ENCODE measurements around the gene C22orf39.

Gene C22orf39

DNA sequence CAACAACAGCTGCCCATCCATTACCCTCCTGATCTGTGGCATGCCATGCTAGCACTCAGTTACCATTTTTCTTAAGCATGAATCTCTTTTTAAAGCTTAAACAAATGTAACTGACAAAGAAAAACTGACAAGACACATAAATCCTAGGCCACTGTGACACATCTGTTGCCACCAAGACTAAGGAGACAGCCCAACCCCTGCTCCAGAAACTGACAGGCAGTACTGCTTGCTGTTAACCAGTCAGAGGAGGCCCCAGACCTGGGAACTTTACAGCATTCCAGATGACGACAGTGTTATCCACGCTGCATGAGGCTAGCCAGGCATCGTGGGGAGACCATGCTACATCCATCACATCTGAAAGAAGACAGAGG is 49.8 kb downstream of the C22orf39 start:
- DNase-seq, result no peak

DNA sequence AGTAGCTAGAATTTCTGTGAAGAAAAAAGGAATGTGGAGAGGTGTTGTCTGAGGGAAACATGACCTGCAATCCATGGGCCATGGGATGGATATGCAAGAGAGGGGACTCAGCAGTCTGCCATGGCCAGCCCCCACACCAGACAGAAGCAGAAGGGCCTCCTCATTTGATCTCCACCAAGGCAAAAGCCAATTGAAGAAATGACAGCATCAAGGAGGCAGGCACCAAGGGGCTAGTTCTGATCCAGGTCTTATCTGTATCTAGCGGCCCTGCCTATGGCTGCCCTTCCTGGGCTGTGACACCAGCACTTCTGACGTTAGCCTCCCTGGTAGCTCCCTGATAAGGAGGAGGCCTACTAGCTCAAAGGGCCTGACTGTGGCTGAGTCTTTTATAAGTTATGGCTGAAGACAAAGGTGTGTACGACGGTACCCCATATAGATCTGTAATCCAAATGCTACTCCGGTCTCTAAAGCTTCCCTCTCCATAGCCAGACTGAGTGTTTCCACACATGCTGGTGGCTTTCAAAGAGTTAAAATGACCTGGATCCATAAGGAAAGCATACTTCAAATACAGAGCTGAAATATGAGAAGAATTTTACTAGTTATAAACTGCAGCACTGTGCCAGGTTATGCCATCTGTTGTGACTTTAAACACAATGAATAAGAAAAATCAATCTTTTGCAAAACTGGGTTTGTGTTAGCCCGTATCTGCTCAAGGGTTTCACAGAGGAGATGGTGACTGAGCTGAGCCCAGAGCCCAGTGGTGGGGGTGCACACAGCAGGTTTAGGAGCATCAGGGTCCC is 50.4 kb downstream of the C22orf39 start:
- DNase-seq, result no peak

DNA sequence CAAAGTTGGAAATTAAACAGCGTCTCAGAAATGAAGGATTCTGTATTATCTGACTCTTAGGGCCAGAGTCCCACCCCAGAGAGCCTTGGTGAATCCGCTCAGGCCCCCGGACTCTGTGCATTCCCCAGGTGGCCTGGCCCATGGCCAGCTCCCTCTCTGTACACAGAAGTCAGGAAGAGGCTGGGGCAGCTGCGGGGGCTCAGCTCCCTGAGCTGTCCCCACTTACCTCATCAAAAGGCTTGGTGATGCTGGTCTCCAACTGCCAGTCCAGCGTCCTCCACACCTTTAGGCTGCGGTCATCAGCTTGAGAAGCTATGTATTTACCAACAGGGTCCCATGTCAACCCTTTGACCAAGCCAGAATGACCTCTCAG is 51.0 kb downstream of the C22orf39 start:
- no peak for DNase-seq

DNA sequence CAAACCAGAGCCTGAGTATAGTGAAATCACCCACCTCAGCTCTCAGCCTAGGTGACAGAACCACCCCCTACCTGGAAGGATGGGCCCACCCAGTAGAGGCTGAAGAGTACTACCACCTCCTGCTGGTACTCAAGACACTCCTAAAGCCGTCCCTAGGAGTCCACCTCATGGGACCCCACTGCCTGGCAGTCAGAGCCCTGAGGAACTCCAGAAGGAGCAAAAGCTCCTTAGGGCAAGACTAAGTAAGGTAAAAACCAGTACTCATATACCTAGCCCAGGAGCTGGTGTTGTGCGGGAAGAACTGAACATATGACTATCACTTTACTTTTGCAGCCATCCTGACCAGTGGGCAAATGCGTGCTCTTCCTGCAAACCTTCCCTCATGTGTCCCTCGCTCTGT is 52.2 kb downstream of the C22orf39 start:
- DNase-seq, result no peak

DNA sequence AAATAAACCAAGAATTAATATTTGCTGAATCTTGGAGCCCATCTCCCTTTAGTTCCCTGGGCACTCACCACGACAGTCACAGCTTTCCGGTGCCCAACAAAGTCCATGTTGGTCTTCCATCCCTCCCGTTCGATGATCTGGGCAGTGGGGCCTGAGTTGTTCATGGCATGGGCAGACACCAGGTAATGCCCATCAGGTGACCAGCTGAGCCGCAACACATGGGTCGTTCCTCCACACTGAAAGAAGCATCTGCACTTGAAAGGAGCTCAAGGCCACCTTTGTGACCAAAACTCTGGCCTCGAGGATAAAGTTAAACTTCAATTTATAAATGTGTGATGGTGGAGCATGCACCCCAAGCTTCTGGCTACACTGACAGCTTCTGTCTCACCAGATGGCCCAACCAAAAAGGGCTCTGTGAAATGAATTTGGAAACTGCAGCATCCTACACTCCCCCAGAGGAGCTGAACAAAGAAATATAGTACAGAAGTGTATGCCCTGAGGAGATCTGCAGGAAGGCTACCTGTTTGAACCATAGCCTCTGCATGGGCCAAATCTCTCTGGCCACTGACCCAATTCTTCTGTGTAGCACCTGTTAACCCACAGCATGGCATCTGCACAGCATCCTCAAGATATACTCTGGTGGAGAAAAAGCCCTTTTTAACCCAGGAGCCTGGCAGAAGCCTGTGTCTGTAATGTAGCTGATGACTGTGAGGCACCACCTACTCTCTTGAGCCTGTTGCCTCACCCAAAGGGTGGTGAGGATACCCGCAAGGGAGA is 53.0 kb downstream of the C22orf39 start:
- DNase-seq, result no peak

DNA sequence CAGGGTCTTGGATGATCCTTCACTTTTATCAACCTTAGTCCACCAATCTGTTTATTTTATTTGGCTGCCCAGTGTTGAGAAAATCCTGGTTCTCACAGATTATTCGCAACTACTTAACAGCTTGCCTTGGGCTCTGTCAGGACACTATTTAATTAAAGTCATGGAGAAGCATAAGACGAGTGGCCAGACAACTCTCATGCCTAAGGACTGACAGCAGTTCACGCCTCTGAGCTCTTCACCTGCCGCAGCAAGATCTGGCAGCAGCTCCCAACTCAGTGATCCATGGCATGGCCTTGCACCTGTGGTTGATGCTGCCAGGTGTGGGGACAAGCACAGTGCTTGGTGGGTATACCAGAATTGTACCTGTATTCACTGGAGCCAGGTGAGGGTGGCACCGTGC is 53.8 kb downstream of the C22orf39 start:
- DNase-seq, result no peak
